Stimulated activated CD8-positive, alpha-beta memory T cell treated with anti-CD3 and anti-CD28 coated beads, Interleukin-7, amount 100 ng/mL, for 24 hours (primary cell): Measurements from ENCODE around the gene PRKAB1.

ENCODE experiments used
- DNase-seq: peaks from one replicate; pipeline ENCODE4 v3.0.0-alpha.2; 2020; ENCODE audit warnings: low read depth

Gene PRKAB1

GRCh38 chr12:119664642-119665041 lies 3.3 kb upstream of the PRKAB1 start:
- no peak for DNase-seq

- no peak for DNase-seq
Observed at GRCh38 chr12:119665164-119665929, 2.6 kb upstream of the PRKAB1 start.

DNA sequence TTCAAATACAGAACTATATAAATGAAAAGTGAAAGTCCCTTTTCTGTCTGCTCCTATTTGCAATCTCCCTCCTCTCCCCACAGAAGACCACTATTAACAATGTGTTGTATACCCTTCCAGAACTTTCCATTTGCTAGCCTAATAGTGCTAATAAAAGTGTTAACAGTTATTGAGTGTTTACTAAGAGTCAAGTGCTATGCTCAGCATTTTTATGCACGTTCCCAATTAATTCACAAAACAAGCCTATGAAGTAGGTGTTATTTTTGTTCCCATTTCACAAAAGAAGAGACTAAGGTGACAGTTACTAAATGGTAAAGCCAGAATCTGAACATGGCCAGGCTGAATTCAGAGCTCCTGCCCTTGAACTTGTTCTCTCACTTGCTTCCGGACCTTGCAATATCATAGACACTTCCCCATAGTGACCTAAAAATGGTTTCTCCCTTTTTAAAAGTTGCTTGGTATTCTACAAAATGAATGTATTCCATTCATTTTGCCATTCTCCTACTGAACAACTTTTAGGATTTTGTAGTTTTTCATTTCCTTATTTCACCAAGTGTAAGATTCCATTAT lies 1.6 kb upstream of the PRKAB1 start:
- no peak for DNase-seq

GRCh38 chr12:119666900-119667576 lies 895 bp upstream of the PRKAB1 start:
- DNase-seq: no peak

- DNase-seq: no peak
Observed at GRCh38 chr12:119668324-119668841, 450 bp downstream of the PRKAB1 start.

DNA sequence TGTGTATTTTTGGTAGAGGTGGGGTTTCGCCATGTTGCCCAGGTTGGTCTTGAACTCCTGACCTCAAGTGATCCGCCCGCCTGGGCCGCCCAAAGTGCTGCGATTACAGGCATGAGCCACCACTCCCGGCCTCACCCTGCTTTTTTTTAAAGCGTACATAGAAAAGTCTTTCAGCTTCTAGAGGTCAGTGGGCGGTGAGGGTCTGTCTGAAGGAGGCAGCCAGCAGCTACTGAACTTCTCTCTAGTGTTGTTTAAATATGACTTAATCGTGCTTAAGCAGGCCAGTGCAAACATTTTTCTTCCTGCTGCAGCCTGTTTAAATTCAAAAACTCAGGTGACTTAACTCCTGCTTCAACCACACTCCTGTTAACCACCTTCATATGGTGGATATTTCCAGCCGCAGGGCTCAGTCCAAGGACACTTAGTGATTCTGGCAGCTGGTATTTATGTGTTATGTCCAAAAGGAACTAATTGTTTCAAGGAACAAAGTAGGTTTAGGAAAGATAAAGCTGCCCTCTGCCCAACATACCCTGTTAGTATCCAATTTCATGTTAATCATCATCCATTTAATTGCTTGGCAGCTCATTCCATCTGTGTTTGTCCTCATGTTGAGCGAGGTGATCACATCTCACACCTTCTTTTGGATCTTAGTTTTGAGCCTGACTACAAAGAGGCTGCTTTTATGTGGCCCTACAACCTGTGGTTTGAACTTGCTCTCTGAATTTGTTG lies 2.0 kb downstream of the PRKAB1 start:
- no peak for DNase-seq

DNA sequence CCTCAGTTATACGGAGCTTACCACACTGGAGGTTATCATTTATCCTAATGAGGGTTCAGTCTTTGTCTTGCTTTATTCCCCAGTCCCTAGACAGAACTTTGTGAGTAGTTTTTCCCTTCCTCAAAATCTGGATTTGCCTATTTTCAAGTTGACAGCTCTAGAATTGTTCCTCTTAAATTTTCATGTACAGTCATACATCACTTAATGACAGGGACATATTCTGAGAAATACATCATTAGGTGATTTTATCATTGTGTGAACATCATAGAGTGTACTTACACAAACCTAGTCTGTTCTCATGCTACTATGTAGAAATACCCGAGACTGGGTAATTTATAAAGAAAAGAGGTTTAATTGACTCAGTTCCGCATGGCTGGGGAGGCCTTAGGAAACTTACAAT lies 3.1 kb downstream of the PRKAB1 start:
- DNase-seq: no peak

GRCh38 chr12:119672194-119672593 lies 4.3 kb downstream of the PRKAB1 start:
- no peak for DNase-seq

GRCh38 chr12:119673634-119674033 lies 5.7 kb downstream of the PRKAB1 start:
- DNase-seq: no peak

GRCh38 chr12:119674560-119674959 lies 6.6 kb downstream of the PRKAB1 start:
- no peak for DNase-seq

- DNase-seq: no peak
Observed at GRCh38 chr12:119676022-119676421, 8.1 kb downstream of the PRKAB1 start.

GRCh38 chr12:119676573-119676972 lies 8.6 kb downstream of the PRKAB1 start:
- no peak for DNase-seq

- no peak for DNase-seq
Observed at GRCh38 chr12:119678459-119678858, 10.5 kb downstream of the PRKAB1 start.

DNA sequence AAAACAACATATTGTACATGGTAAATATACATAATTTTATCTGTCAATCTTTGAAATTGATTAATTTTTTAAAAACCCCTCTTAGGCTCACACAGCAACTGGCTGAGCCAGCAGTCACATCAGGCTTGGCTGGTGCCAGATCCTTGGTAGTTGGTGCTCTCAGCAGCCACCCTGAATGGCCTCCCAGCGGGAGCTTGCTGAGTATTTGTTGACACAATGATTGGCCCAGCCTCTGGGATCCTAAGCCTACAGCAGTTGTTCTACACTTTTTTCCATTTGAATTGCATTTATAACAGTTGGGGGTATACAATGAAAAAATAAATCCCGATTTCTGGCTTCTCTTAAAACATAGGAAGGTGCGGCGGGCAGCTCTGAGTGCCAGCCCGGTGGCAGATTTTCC lies 11.1 kb downstream of the PRKAB1 start:
- no peak for DNase-seq

- DNase-seq: no peak
Observed at GRCh38 chr12:119679490-119679889, 11.6 kb downstream of the PRKAB1 start.

DNA sequence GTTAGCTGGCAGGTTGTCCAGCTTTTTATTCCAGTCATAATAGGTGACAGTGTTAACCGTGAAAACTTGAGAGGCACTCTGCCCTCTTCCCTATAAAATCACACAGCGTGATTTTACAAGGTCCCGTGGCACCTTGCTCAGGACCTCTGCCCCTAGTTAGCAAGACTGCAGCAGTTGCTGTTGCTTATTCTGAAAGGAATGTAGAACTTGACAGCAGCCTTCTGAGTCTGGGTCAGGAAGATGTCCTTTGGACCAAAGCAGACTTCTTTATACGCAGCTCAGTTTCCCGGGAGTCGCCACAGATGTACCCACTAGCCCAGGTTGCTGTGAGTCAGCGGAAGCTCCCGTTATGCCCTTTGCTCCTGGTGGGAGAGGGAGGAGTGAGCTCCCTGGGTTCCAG lies 13.2 kb downstream of the PRKAB1 start:
- DNase-seq: no peak

DNA sequence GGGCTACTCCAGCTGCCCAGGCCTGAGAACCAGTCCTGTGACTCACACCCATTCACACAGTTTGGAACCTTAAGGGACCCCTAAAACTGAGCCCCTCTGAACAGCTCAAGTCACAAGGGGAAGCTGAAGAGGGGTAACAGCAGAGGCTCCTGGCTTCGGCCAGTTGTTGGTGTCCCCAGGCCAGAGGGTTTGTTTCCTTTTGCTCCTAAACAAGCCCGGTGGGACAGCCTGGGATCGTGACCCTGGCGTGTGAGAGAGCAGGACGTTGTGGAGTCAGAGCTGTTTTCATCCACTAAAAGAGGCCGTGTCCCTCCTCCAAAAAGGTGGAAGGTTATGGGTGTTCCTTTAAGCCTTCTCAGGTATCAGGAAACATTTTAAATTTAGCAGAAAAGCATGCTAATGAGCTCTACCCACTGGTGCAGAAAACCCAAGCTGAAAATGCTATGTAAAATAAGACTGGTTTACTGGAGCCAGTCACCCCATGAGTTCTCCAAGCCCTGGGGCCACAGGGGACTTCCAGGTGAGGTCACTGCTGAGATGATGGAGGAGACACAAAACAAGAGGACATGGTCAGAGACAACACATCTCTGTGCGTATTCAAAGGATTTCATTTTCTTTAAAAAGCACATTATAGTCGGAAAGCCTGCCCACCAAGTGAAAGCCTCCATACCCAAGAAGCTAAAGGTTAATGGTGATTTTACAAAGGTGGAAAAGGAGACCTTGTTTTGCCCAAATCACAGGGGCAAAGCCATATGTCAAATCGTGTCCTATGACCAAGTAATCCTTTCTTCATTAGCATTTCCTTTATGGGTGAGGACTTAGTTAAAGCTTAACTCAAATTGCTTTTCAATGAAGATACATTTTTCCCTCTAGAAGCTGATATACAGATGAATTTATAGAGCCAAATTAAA lies 14.1 kb downstream of the PRKAB1 start:
- no peak for DNase-seq

GRCh38 chr12:119682639-119683252 lies 14.8 kb downstream of the PRKAB1 start:
- DNase-seq: no peak

DNA sequence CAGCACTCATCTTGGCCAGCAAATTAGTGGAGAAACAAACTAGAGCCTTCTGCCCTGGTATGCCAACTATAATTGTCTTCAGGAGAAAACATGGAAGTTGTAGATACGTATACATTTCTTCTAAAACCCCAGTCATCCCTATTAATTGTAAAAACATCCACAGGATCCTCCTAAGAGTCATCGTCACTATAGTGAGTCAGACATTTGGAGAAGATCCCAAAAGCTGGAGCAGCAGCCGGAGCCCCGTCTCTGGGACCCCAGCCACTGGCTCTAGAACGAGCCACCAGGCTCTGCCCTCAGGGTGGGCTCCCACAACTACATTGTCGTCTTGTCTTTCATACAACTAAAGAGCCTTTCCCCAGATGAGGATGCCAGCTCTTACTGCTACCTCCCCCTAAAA lies 15.5 kb downstream of the PRKAB1 start:
- DNase-seq: no peak

GRCh38 chr12:119683816-119684215 lies 15.9 kb downstream of the PRKAB1 start:
- DNase-seq: no peak
